NCI-H2171 (cell line): ENCODE data around the gene SYNPO.

Experiments used
- DNase-seq: peaks from one replicate; lab custom pipeline; 2025; lab: John Stamatoyannopoulos, UW

Gene SYNPO

GRCh38 chr5:150641006-150641570, 628 bp downstream of the SYNPO start:
- no peak for DNase-seq

GRCh38 chr5:150641824-150642566, 1.5 kb downstream of the SYNPO start:
- no peak for DNase-seq

- DNase-seq, result no peak
These were observed 2.1 kb downstream of the SYNPO start for GRCh38 chr5:150642567-150642927.

GRCh38 chr5:150642991-150643710, 2.7 kb downstream of the SYNPO start:
- DNase-seq, result no peak

- no peak for DNase-seq
These were observed 3.6 kb downstream of the SYNPO start for GRCh38 chr5:150644058-150644457.

- DNase-seq, result peak; percentile 16
These were observed 4.1 kb downstream of the SYNPO start for GRCh38 chr5:150644514-150644913.

- DNase-seq, result peak; percentile 13
These were observed 4.7 kb downstream of the SYNPO start for GRCh38 chr5:150645070-150645700.

- no peak for DNase-seq
These were observed 7.1 kb downstream of the SYNPO start for GRCh38 chr5:150647275-150648251.

GRCh38 chr5:150648294-150649107, 8.0 kb downstream of the SYNPO start:
- DNase-seq, result no peak

- DNase-seq, result no peak
These were observed 8.9 kb downstream of the SYNPO start for GRCh38 chr5:150649108-150650020.

- no peak for DNase-seq
These were observed 9.9 kb downstream of the SYNPO start for GRCh38 chr5:150650021-150651006.

- no peak for DNase-seq
These were observed 10.9 kb downstream of the SYNPO start for GRCh38 chr5:150651382-150651781.

- DNase-seq, result no peak
These were observed 11.6 kb downstream of the SYNPO start for GRCh38 chr5:150651924-150652671.

- DNase-seq, result no peak
These were observed 12.8 kb downstream of the SYNPO start for GRCh38 chr5:150653145-150653761.

GRCh38 chr5:150653762-150654556, 13.5 kb downstream of the SYNPO start:
- no peak for DNase-seq

GRCh38 chr5:150655221-150655620, 14.8 kb downstream of the SYNPO start:
- no peak for DNase-seq
